ENCODE measurements around the gene MORC4.
A peak's percentile ranks its signal among the peaks of the same experiment; 100 is the strongest.
"Not testable (repeated sequence)": the region's sequence is repeated elsewhere in the genome, so short reads cannot be mapped to it uniquely, and the experiment has no call there.

The MORC4 gene

GRCh38 chrX:107000013-107000515 lies at the start of gene MORC4:
TSS of gene MORC4 (minus strand) at chrX:107000212. CDS start at chrX:106999969, 243 bp downstream.
- no peak for DNase-seq

GRCh38 chrX:107047622-107048021 lies 47.6 kb upstream of the MORC4 start:
- DNase-seq, result no peak

DNA sequence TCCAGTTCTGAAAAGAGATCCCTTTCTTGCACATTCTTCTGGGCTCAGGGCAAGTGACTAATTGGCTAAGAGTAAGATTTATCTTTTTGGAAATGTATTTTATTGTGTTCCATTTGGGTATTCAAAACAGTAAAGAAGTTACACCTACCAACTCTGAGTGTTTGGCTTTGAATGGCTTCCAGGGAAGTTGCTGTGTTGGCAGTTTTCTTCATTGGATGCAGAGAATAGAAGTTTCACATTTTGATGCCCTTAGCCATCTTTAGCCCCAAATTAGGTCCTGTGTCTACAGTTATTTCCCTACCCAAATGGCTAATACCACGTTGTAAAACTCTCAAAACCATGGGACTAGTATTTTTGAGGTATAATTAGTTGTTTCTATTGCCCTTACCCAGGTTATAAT lies 29.7 kb upstream of the MORC4 start:
- DNase-seq, result no peak

DNA sequence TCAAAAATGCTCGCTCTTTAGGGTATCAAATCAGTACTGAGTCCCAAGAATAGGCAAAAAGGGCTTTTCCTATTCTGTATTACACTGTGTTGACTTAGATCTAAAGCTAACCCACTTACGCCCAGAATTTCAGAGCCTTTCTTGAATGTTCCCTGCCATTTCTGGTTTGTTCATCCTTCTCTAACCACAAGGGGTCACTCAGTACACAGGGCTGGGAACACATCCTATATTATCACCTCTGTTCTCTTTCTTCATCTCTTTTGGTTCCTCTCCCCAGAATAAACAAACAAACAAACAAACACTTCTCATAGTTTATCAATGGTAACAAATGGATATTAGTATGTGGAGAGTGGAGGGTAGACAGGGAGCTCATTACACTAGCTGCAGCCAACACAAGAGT lies 25.5 kb upstream of the MORC4 start:
- DNase-seq, result no peak

DNA sequence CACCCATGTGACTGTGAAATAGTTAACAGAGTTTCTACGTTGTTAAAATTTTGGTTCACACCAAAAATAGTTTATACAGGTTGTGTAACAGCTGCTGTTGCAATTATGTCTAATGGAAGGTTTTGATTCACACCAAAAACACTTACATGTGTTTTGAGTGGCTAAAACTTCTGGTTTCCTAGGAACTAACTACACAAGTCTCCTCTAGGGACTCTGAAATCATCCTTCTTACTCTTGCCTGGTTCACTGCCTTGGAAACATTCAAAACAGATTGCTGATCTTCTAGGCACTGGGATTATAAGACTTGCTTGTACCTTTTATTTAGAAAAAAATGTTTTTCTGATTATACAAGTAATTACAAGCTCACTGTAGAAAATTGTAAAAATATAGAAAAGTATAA lies 14.9 kb upstream of the MORC4 start:
- no peak for DNase-seq

DNA sequence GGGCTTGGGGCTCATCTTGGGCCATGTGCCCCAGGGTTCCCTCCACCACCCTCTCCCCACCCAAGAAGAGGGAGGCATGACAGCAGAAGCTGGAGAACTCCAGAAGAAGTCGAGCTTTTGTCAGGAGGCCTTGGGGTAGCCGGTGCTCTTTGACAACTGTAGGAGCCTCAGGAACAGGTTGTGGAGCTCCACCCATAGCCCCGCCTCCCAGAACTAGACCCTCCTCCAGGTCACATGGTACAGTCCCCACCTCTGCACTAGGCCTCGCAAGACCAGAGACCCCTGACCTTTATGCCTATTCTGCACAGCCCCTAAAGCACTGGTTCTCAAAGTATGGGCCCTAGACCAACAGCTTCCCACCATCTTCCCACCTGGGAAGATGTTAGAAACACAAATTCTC lies 8.0 kb upstream of the MORC4 start:
- no peak for DNase-seq

- DNase-seq, result peak; percentile 4
These were observed 723 bp downstream of the MORC4 start for GRCh38 chrX:106999002-106999975.

DNA sequence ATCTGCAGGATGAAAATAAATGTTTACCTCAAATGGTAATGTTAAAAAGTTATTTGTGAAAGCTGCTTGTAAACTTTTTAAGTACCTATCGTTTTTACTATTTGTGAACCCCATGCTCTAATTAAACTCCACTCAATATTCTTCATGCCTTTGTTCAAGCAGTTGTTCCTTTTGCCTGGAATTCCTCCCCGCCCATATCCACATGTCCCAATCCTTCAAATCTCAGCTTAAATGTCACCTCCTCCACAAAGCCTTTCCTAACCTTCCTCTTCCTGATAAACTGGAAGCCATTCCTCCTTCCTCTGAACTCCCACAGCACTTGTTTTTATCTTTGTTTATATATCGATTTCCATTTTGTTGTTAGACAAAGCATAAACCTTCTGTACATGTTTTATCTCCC lies 2.4 kb downstream of the MORC4 start:
- no peak for DNase-seq

- no peak for DNase-seq
These were observed 4.3 kb downstream of the MORC4 start for GRCh38 chrX:106995678-106996077.

- DNase-seq, result no peak
These were observed 12.5 kb downstream of the MORC4 start for GRCh38 chrX:106987488-106987887.

DNA sequence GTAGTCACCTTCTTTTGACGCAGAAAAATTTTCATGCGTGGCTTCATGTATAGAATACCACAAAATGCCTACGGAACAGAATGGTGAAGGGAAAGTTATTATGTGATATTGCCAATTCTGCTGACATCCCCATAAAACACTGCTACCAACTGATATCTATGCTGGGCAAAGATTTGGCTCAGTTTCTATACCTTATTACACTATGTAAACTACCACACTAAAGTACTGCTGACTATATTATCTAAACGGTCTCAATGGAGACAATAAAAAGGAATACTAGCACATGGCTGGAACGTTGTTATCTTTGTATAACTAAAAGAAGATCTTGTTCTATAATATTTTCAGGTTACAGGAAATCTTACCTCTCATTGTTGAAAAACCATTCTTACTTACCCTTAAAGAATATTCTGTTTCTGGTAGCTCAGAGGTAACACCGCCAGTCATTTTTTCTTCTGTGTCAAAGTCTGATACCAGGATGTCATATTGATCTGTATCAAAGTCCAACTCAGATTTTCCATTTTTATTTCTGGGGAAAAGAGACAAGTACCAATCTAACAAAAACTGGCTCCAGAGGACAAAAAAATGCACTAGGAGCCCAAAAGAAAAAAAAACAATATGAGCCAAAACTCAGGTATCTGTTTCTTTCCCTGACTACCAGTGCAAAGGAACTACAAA lies 18.9 kb downstream of the MORC4 start:
- no peak for DNase-seq

GRCh38 chrX:106976416-106976815 lies 23.6 kb downstream of the MORC4 start:
- DNase-seq, result no peak

GRCh38 chrX:106973433-106974149 lies 26.4 kb downstream of the MORC4 start:
- no peak for DNase-seq

GRCh38 chrX:106972896-106973295 lies 27.1 kb downstream of the MORC4 start:
- no peak for DNase-seq

- DNase-seq, result not testable (repeated sequence)
These were observed 33.5 kb downstream of the MORC4 start for GRCh38 chrX:106966547-106966946.

GRCh38 chrX:106964290-106964689 lies 35.7 kb downstream of the MORC4 start:
- DNase-seq, result no peak

DNA sequence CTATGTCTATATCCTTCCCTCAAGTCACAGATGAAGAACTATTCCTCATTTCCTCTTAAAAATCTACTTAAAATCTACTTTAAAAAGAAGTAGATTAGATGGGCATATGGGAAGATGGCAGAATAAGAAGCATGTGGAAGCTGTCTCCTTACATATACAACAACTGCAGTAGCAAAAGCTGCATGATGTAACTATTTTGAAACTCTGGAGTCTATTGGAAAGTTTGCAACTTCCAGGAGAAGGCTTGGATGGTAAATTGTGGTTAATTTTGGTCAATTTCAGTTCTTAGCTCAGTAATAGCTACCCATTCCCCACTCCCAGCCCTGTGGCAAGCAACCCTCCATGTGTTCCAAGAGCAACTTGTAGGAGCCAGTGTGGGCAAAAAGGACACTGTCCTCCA lies 36.9 kb downstream of the MORC4 start:
- DNase-seq, result no peak

- no peak for DNase-seq
These were observed 40.1 kb downstream of the MORC4 start for GRCh38 chrX:106959901-106960300.

- DNase-seq, result no peak
These were observed 42.2 kb downstream of the MORC4 start for GRCh38 chrX:106957856-106958255.

GRCh38 chrX:106955004-106955772 lies 44.8 kb downstream of the MORC4 start:
- DNase-seq, result no peak

GRCh38 chrX:106954041-106954440 lies 46.0 kb downstream of the MORC4 start:
- no peak for DNase-seq

DNA sequence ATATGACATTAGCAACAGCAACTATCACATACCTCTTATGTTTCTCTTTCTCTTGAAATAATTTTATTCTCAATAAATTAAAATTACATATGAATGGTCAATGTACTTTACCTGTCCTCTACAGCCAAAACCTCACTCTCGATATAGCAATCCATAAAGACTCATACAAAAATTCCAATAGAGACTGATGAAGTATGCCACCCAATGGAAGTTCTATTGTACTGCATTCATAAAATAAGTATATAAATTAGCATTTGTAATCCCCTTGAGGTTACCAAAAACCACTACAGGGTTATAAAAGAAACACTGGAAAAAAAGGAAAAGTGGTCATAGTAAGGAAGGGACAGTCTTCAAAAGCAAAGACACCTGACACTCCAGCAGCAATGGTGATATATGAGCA lies 47.0 kb downstream of the MORC4 start:
- no peak for DNase-seq
